Ovary (tissue), 3 donors: ENCODE results near the gene MEGF6.

ENCODE experiments used
- EP300 ChIP-seq: sonication (generic); formaldehyde crosslinking; IDR thresholded peaks from one replicate; pipeline ENCODE4 v1.6.1; 2017; ENCODE audit warnings: antibody characterized with exemption
- POLR2A ChIP-seq: fragments of 450-650 bp; IDR thresholded peaks from one replicate; pipeline ENCODE4 v1.6.1; 2017; ENCODE audit warnings: antibody characterized with exemption, mild to moderate bottlenecking, moderate library complexity
- TF ChIP-seq, protein P1 (sequence below), 3 donors: fragments of 450-650 bp in 2 of 3; fragments of 200-600 bp in 1 of 3; IDR thresholded peaks; one replicate each; pipeline versions ENCODE4 v1.5.1 to v1.8.0; 2016 to 2022; ENCODE audit warnings: antibody characterized with exemption in 3 of 3, mild to moderate bottlenecking in 1 of 3
- donor health status: DM: no; HTN: no; CAD: no.

DNA sequence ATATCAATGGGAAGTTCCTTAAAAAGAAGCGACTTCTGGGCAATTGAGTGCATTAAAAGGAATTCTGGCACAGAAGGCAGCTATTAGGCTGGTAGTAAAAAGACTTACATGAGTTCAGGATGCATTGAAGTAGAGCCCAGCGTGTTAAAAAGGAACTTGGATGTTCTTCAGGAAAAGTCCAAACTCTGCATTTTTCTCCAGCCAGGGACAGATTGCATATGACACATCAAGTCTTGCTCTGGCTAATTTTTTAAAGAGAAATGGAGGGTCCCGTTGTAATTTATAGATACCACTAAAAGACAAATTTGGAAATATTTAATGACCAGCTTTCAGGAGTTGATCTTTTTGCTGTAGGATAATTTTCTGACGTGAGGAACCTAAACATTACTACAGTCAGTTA is 14.7 kb upstream of the MEGF6 start:
- no peak for TF ChIP-seq POLR2A
- TF ChIP-seq, protein P1, sequence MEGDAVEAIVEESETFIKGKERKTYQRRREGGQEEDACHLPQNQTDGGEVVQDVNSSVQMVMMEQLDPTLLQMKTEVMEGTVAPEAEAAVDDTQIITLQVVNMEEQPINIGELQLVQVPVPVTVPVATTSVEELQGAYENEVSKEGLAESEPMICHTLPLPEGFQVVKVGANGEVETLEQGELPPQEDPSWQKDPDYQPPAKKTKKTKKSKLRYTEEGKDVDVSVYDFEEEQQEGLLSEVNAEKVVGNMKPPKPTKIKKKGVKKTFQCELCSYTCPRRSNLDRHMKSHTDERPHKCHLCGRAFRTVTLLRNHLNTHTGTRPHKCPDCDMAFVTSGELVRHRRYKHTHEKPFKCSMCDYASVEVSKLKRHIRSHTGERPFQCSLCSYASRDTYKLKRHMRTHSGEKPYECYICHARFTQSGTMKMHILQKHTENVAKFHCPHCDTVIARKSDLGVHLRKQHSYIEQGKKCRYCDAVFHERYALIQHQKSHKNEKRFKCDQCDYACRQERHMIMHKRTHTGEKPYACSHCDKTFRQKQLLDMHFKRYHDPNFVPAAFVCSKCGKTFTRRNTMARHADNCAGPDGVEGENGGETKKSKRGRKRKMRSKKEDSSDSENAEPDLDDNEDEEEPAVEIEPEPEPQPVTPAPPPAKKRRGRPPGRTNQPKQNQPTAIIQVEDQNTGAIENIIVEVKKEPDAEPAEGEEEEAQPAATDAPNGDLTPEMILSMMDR (IDR thresholded peaks at IDR 0.05), result no peak
- TF ChIP-seq EP300, result no peak
